GM18909 (cell line): ENCODE results near the gene STAB1.

ENCODE experiments used
- ATAC-seq: cut with Tn5 transposase; IDR thresholded peaks from one replicate; pipeline ENCODE4 v1.9.1; 2021; ENCODE audit warnings: mild to moderate bottlenecking; ENCODE audit not compliant: unreplicated experiment, poor library complexity

Gene STAB1

DNA sequence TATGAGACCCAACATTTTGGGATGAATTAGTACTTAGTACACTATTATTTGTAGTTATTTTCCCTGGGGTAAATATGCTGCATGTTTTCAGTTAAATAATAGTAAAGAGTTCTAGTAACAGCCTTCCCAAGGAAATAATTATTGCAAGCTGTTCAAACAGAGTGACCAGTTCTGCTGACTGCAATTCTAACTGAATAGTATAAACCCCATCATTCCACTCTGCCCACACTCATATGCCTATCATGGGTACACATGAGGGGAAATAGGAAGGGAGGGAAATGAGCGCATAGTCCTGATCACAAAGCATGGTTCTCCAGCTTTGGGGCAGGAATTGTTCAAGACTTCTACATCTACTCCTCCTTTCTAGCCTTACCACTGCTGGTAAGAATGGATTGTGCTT is 59.9 kb downstream of the STAB1 start:
- no peak for ATAC-seq

DNA sequence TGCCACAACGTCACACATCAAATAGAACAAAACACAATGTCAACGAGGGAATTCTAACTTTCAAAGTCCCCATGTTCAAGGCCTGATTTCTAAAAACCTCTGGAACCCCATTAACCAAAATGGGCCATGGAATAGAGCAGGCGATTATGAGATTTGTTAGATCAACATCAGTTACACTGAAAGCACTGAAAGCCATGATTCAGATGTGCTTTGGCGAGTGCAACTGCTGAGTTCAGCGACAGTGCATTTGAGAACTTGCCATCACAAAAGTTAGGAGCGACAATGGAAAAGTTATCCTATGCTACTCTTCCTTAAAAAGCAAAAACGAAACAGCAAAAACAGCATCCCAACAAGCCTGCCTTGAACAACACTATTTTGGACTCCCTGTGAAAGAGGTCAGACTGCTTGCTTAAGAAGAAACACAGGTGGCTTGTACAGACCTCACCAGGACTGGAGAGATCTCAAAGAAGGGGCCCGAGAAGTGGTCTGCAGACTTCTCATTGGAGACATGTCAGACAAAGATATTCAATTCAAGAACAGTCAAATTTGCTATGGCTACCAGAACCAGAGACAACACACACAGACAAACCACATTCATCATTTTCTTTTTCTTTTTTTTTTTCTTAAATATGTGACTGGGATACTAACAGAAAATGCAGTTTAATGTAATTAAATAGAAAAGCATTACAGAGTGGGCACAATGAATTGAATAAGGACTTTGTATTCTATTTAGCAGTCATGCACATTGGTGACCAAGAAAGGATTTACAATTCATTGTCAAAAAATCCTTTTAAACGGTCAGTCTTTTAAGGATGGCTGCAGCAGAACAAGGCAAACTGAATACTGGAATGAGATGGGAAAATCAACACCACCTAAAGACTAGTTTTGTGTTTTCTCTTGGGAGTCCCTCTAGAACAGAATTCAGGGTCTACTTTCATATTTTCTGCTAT is 62.1 kb downstream of the STAB1 start:
- no peak for ATAC-seq

DNA sequence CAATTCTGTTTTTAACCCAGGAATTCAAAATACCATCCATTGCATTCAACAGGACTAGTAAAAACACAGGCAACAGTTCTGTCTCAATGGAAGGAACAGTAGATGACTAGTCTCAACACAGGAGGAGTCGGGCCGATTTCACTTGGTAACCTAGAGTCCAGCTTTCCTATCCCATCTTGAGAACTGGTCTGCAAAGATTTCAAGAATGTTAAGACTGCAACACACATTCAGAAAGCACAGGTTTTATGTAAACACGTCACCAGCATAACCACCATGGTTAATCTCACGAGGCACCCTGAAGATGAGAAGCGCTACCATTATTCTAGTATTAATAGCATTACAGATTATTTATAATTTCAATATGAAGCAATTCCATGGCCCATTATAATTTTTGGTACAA is 63.3 kb downstream of the STAB1 start:
- no peak for ATAC-seq

DNA sequence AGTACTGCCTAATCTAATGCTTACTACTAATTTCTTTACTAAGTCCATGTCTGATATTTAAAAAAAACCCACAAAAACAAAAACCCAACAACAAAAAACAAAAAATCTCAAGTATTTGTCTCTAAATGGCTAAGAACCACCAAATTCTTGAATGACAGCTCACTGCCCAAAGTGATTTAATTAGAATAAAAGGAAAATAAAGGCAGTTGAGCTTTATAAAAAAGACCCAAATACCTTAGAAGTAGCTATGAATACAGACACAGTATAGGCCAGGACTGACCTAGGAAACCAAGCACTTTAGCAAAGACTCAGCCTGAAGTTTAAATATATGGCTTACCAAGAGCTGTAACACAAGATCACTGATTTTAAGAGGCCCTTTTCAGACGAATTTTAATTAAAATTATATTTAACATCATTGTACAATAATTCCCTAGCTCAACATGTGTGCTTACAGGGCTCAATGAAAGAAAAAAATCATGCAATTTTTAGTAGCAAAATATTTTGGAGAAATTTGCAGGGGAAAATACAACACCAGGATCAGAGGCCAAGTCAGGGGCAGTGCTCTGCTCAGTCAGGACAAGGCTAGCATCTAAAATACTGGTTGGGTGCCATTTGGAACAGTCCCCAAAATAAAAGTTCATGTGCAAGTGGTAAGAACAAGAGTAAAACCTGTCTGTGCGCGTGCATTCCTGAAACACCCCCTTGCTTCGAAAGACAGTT is 66.0 kb downstream of the STAB1 start:
- no peak for ATAC-seq

DNA sequence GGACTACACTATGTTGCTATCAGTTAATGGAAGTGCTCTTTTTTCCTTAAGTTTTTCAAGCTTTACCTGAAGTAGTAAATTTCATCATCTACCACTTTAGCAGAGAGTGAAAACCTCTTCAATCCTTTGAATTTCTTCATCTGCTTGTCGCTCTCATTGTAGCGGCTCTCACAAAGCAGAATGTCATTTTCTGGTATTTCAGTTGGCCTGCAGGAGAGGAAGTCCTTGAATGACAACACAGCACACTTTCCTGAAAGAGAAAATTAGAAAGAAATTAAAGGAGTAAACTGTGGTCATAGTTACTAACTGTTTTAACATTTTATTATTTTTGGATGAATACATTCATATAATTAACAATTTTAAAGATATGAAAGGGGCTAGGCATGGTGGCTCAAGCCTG is 68.8 kb downstream of the STAB1 start:
- ATAC-seq = no peak

DNA sequence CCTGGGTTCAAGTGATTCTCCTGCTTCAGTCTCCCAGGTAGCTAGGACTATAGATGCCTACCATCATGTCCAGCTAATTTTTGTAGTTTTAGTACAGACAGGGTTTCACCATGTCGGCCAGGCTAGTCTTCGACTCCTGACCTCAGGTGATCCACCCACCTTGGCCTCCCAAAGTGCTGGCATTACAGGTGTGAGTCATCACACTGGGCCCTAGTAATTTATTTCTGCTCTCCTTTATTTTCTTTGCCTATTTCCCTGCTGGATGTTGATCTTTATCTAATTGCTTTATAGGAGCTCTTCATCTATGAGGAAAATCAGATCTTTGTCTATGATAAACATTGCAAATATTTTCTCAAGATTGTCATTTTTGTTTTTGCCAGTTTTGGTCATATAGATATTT is 72.9 kb downstream of the STAB1 start:
- no peak for ATAC-seq

DNA sequence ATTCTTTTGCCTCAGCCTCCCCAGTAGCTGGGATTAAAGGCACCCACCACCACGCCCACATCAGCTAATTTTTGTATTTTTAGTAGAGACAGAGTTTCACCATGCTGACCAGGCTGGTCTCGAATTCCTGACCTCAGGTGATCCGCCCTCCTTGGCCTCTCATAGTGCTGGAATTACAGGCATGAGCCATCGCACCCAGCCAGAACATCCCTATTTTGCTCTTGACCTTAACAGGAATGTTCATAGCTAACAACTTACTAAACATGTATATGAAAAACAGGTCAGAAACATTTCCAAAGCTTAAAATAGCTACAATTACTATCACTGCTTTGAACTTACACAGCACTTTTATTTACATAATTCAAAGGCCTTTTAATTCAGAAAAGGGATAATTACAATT is 74.9 kb downstream of the STAB1 start:
- no peak for ATAC-seq

DNA sequence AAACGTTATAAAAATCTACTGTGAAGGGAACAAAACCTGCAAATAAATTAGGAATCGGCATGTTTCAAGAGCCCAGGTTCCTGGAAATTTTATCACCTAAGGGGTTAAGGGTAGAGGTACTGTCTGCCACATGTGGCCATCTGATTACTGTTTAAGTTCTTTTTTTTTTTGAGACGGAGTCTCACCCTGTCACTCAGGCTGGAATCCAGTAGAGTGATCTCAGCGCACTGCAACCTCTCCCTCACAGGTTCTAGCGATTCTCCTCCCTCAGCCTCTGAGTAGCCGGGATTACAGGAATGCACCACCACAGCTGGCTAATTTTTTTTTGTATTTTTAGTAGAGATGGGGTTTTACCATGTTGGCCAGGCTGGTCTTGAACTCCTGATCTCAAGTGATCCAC is 77.1 kb downstream of the STAB1 start:
- no peak for ATAC-seq
